ENCODE data around the gene CHST15.

- TF ChIP-seq CTCF (conservative IDR thresholded peaks at IDR 0.05; ENCODE audit: low read length) (no peak), EZH2phosphoT487 (IDR thresholded peaks at IDR 0.05; ENCODE audit: borderline replicate concordance) (no peak)
These were observed 37.0 kb upstream of the CHST15 start for GRCh38 chr10:124130198-124130900.

Data from Loucy (cell line).